ENCODE measurements around the gene GJD2.

GJD2 gene

DNA sequence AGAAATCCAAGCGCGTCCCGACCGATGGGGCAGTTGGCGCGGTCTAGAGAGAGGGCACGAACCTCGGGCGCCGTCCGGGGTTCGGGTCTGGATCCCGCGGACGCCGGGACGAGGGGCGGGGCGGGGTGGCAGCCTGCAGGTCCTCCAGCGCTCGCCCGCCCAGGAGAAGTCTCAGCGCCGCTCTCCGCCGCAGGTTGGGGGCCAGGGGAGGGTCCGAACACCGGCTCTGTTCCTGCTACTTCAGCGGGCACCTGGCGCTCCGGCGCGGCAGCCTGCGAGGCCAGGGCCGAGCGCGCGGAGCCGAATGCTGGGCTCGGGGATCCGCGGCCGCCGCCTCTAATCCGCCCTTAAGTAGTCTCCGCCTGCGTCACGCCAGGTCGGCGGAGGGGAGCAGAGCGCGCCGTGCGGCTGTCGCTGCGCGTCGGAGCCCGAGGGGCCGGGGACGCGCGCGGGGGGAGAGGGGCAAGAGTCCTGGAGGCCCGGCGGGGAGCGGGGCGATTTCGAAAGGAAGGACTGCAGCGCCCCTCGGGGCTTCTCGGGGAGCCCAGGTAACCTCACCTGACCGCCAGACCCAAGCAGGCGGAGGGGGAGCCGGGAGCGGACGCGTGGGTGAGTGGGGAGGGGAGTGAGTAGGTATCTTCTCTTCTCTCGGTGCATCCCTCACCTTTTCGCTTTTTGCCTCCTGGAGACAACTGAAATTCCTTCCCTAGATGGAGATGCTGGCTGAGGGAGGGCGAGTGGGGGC, at the start of gene GJD2:
GJD2 (minus strand) TSS at position 325 of the 745 bp plus-strand sequence. CDS start 510 bp downstream, outside the sequence.
- peak; percentile 65 for DNase-seq

DNA sequence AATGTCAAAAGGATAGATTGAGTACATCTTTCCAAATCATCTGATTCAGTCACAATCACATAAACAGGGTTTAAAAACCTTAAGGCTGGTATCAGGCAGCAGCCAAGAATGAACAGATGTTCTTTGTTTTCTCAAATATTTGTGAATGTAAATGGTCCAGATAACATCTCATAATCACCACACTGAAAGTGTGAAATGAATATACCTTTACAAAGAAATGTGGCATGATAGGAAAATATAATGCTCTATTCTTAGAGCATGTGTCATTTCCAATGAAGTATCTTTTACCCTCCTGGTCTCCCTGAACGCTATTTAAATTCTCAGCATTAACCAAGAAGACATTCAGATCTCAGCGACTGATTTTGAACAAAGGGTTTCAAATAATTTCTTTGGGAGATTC, 49.3 kb upstream of the GJD2 start:
- no peak for DNase-seq

DNA sequence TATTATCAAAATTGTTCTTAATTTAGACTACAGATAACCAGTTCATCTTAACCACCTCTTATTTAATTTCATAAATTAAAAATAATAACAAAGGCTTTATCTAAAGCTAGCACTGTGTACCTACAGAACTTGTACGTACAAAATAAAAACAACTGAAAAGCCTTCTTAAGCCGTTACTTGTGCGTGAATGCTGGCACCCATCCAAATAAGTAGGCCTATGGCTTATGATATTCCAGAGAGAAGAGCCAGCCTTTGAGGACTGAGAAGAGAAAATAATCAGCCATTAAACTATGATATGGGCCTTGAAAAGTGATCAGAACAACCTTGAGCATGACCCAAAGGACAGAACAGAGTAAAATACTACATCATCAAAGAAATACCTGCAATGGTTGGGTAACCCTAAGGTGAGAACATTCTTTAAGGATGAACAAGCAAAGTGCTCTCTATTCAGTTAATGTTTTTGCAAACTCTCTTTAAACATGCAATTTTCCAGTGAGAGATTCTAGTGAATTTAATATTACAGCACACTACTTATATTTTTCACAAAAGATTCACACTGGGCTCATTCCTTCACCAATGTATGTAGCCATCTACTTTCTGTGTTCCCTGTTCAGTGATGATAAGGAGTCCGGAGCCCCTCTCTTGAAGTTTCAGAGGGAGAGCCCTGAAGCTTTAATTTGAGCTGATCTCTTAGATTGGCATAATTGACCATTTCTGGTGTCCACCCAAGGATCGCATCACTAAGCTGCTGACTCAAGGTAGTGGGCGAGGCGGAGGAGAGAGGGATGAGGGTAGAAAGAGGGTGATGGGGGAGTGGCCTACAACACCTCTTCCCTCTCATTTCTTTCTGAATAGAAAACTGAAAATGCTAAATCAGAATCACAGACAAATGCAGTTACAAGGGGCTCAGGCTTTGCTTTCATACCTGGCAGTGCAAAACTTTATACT, 48.3 kb upstream of the GJD2 start:
- DNase-seq, result no peak

DNA sequence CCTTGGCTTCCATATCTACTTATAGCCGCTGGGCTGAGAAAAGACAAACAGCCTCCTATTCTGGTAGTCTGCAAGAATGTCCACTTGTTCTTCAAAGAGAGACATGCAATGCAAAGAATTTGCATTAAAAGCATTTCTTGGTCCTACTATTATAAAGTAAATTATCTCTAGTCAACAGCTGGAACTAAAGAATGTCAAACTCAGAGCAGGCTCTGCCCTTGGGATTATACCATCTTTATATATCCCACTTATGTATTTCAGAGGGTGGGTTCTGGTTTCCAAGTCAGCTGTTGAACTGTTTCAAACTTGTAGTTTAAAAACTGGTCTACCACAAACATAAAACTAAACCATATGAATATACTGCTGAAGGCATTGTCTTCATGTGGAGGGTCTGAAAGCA, 47.6 kb upstream of the GJD2 start:
- no peak for DNase-seq

DNA sequence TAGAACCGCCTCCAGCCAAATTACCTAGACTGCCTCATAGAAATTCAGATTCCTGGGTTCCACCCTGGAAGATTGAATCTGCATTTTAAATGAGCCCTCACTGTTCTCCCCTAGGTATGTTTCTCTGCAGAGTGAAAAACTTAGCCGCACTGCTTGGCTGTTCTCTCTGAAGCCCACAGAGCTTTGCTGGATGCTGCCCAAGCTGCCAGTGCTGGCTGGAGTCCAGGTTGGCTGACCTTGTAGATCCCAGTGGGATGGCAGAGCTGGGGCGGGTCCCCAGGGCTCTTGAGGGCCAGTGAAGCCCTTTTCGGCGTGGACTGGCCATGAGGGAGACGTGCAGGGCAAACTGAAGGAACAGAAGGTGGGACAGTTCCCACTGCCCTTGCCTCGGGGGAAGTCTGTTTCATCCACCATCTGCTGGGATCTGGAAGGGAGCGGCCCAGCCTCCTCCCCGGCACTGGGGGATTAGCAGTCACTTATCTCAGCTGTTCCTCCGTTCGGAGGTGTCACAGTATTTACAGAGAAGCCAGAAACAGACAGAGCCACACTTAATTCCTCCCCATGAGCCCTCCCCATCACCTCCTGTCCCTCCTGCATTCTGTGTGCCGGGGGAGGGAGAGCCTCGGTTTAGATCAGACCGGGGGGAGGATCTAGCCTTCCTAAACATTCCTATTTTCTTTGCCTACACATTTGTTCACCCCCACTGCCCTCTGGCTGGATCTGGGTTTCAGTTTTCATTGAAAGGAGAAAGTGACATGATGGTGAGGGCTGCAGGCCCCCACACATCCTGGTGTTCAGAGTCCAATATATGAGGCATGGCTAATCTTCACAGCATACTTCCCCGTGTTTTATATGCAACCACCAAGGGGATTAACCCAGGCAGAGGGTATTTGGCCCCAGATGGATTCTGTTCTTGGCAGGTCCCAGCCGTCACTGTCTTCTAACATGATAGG, 44.6 kb upstream of the GJD2 start:
- peak; percentile 74 for DNase-seq

DNA sequence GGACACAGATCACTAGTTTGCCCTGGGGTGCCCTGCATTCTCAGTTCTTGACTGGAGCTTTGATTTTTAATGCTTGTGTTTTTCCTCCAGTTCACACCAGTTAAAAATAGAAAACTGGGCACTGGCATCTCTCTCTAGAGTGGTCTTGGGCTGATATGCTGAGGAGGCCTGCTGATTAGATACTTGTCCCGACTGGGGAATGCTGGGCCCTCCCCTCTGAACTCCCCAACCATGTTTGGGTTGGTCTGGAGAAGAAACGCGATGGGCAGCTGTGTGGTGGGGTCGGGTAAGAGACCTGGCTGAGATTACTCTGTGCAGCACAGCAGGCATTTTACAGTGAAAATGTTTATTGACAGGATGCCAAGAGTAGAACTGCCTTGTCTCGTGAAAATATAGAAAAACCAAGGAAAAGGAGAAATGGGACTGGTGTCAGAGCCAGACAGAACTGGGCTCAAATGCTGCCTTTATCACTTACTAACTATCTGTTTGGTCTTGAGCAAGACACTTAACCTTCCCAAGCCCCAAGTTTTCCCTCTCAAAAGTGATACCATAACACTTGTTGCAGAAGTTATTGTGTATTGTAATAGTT, 42.1 kb upstream of the GJD2 start:
- DNase-seq, result no peak

DNA sequence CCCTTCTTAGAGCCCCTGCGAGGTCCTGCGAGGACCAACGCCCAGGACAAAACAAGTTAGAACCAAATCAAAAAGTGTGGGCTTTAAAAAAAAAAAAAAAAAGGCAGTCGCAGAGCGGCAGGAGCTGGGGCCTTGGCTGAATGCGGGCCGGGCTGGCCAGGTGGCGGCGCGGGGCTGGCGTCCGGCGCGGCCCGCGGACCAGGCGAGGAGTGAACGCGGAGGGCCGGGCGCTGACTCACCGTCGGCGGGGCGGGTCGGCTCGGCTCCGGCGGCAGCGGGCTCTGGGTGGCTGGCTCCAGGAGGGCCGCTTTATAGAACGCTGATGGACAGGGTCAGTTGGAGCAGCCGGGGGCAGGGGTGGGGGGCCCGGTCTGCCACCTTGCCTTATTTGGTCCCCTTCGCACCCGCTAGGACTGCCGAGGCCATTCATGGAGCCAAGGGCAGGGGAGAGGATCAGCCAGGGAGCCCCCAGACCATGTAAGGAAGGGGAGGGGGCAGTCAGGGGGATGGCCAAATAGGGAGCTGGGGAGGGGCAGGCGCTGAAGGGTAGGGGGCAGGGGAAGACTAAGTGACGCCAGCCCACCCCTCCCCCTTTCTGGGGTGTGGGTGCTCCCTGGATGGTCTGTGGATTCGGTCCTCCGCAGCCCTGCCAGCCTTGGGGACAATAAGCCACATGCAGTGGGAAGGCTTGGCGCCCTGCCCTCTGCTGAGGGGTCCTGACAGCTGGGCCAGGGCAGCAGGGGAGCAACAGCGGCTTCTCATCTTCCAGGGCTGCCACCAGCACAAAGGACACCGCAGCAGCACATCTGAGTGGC, 40.7 kb upstream of the GJD2 start, which contains the start of gene ACTC1:
ACTC1 (minus strand) TSS at position 283 of the 815 bp plus-strand sequence. CDS start 741 bp downstream, outside the sequence.
- peak; percentile 60 for DNase-seq

DNA sequence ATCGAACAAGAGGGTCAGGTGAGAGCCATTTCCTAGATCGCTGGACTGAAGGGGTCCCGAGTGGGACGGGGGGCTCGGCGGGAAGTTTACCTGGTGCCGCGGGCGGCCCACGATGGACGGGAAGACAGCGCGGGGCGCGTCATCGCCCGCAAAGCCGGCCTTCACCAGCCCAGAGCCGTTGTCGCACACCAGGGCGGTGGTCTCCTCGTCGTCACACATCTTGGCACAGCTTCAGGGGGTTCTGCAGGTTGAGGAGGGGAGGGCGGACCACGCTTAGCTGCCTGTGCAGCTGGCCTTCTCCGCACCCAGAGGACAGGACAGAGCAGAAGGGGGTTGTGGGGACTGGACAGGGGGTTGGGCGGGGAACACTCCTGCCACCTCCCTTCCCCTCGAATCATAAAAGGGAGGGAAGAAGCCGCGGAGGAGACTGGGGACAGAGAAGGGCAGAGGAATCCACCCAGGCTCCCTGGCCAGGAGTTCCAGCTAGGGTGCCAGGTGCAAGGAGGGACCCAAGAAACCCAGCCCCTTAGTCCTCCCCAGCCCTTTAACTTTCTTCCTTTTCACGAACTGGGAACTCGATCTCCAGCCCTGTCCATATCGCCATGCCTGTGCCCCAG, 39.9 kb upstream of the GJD2 start:
- no peak for DNase-seq

DNA sequence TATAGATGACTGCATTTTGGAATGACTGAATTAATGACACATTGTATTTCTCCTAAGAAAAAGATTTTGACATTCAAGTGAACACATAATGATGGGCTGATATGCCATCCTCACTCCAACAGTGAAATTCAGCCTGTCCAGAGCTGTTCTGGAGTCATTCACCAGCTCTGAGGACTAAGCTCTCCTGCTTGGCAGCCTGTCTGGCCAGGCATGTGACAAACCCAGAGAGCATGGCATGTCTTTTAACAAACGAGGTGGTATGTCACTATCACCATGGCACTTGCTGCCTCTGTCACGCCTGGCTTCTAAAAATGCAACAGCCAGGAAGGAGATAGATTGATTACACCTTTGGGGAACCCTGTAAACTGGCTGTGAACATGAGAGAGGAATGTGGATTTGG, 39.1 kb upstream of the GJD2 start:
- DNase-seq, result no peak

DNA sequence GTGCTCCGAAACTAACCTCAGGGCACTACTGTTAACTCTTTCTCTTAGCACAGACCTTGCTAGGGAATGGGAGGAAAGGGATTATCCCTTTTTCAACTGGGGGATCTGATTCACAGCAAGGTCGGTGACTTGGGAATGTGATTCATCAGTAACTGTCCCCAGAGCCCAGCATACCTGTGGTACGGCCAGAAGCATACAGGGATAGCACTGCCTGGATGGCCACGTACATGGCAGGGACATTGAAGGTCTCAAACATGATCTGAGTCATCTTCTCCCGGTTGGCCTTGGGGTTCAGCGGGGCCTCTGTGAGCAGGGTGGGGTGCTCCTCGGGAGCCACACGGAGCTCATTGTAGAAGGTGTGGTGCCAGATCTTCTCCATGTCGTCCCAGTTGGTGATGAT, 38.3 kb upstream of the GJD2 start:
- DNase-seq, result no peak

DNA sequence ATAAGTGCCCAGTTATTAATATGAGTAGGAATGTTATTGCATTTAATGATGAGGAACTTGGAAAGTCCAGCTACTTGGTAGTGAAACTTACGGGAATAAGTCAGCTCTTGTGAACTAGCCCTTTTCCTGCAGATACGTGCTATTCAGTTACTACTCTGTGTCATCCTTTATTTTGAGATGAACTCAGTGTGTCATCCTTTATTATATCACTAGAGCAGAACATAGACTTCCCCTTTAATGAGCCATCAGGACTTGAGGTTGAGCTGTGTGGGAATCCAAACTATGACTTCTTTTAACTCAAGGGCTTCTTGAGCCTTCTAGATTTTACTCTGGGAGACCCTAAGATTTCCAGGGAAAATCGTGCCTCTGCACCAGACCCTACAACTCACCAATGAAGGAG, 36.9 kb upstream of the GJD2 start:
- DNase-seq, result no peak

DNA sequence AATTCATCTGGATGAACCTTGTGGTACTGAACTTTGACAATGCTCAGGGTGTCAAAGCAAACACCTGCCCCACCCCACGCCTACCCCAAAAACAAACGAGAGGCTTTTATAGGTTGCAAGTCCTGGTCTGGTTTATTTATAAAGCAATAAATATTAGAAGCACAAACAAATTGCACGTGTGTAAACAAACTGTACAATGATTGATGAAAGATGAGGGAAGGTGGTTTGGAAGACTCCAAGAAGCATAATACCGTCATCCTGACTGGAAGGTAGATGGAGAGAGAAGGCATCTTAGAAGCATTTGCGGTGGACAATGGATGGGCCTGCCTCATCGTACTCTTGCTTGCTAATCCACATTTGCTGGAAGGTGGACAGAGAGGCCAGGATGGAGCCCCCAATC, 35.3 kb upstream of the GJD2 start:
- DNase-seq, result no peak

DNA sequence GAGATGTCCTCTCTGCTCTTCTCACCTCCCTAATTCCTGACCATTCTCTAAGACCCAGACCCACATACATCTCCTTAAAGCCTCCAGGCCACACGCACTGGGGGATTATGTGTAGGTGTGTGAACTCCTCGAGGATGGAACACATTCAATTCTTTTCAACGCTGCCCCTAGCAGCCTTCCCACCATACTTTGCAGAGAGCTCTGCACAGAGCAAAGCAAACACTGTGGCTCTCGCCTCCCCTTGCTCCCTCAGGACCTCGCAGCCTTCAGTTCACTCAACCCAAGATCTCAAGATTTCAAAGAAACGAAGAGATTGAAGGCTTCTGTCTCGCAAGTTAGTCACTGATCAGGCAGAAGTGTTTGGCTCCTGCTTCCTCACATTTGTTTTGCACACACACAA, 34.5 kb upstream of the GJD2 start:
- DNase-seq, result no peak

DNA sequence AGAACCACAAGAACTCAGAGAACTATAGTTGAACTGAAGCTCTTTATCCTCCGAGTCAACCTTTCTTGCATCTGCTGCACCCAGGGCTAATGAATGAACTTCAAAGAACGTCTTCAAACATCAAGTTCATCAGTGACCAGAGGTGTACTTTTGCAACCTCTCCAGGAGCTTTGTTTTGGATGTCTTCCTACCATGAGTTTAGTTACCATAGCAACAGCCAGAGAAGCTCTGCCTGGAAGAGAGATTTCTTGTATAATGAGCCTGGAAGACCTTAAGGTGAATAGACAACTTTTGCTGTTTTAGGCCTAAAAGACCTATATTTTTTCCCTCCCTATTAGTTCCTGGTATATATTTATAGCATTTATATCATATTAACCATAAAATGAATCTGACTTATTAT, 31.4 kb upstream of the GJD2 start:
- DNase-seq, result no peak

DNA sequence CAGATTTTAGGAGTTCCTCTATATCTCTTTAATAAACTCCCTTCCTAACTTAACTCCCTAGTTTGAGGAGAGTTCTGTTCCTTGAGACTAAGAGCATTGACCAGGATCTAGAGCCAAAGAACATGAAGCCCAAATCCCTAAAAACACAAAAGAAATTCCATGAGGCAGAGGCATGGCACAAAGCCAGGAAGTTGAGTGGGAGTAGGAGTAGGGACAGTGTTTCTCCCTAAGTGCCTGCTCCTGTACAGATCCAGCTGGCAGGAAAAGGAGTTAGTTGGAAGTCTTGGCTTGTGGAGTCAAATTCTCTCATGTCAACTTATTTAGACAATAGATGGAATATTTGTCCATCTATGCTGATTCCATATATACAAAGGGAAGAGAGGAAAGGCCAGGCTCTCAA, 29.2 kb upstream of the GJD2 start:
- DNase-seq, result no peak

DNA sequence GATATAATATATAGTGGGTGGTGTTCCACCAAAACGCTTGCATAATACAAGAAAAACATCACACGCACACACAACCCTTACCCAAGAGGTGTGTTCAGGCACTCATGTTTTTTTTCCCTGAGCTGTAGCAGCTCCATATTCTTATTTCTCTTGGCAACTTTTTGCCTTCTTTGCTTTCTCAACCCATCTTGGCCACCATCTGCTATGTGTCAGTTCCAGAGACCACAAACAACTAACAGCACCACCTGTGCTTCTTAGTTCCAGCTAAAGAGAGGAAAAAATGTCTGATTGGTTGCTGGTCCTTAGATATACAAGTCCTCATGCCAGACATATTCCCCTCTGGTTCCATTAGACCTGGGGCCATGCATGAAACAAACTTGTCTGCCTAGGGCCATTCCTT, 28.6 kb upstream of the GJD2 start:
- no peak for DNase-seq

DNA sequence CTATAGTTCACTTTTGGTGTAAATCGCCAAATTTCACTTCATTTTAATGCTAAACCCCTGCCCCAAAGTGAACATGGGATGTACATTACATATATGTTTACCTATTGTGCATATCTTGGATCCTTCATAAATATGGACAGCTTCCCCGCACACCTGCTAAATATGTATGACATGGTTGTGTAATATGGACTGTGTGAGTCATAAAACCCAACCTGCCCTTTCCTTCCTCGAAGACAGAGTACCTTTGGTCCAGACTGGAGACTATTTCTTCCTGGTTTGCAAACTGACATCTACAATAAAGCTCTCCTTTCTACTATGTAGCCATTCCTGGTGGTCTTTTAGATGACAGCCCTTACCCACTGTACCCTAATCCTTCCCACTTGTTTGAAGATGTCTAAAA, 28.1 kb upstream of the GJD2 start:
- DNase-seq, result no peak

DNA sequence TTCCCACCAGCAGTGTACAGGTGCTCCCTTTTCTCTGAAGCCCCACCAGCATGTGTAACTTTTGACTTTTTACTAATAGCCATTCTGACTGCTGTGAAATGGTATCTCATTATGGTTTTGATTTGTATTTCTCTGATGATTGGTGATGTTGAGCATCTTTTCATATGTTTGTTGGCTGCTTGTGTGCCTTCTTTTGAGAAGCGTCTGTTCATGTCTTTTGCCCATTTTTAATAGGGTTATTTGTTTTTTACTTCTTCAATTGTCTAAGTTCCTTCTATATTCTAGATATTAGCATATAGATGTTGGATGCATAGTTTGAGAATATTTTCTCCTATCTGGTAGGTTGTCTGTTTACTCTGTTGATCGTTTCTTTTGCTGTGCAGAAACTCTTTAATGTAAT, 25.9 kb upstream of the GJD2 start:
- DNase-seq, result no peak

DNA sequence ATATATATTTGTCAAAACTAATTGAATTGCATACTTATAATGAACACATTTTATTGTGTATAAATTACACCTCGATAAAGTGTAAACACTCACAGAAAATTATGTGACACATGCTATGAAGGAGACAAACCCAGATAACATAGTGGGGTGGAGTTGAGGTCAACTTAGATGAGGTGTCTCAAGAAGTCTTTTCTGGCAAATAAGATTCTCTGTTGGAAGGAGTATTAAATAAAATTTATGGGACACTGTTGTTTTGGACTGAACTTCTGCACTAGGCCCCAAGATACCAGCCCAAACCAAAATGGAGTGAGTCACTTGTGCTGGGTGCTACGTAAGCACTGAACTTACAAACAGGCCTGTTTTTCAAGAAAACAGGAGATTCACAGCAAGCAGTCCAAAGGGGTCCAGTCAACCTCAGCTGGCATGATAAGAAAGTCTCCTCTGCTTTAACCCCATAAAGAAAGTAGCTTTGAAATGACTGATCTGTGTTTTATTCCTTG, 21.9 kb upstream of the GJD2 start:
- DNase-seq, result no peak

DNA sequence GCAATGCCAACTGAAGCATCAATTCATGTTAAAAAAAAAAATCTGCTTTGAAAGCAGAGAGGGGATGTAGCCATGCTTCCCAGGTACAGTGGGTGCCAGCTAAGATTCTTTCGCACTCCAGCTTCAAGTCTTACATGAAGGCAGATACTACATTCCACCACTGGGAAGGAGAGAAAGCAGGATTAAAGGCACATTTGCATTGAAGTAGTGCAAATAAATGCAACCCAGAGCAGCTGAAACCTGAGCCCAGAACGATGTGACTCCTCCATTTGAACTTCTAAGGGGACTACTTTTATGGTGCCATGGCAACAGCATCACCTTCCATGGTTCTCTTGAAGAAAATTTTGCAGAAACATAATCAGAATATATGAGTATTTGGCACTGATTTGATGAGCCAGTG, 19.1 kb upstream of the GJD2 start:
- no peak for DNase-seq

DNA sequence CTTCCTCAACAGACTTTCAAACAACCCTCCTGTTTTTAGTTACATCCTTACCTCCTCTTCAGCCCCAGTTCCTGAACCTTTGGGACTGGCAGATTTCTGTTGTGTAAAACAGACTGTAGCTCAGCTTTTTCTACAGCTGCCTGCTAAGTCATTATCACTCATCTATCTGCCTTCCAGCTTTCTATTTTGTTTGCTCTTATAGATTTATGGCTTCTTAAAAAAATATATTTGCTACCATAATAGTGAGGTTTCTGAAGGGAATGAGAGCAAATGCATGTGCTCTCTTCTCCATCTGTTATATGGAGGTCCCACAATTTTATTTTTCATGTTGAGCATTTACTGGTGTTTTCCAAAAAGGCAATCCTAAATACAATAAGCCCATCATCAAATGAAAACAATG, 18.2 kb upstream of the GJD2 start:
- DNase-seq, result no peak

Data from eye (tissue), 1 donor.